Activated CD4-positive, alpha-beta T cell treated with anti-CD3 and anti-CD28 coated beads for 4 hours (primary cell): ENCODE results near the gene DDX42.
"Not testable (repeated sequence)": the region's sequence is repeated elsewhere in the genome, so short reads cannot be mapped to it uniquely, and the experiment has no call there.

Experiments used
- DNase-seq, 2 donors: peaks; one replicate each; pipeline ENCODE4 v3.0.0-alpha.2; 2020

DDX42 gene

DNA sequence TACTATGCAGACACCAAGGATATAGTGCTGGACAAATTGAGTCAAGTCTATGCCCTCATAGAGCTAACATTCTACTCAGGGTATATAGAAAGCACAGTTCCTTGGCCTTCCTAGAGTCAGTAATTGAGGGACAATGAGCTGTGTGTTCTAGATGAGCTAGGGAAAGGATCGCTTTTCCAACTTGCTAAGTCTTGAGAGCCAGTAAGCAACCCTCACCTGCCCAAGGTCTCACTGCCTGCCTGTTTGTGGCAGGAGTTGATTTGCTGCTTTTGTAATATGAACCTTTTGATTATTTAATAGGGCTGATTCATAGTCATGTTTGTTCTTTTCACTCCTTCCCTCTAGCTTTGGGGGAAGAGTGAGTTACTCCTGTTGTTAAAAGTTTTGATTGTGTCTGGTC lies 6.5 kb downstream of the DDX42 start:
- DNase-seq = no peak

DNA sequence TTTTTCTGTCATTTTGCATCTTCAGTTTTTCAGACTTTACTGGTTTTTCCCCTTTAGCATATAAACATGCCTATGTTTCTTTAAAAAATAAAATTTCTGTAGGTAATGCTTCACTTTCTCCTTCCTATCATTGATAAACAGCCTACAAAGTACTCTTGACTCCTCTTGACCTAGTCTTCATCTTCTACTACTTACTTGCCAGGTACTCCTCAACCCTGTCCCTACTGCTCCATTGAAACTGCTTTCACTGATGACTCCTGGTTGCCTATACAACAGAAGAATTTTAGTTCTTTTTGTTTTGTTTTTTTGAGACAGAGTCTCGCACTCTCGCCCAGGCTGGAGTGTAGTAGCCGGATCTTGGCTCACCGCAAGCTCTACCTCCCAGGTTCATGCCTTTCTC lies 7.0 kb downstream of the DDX42 start:
- DNase-seq = no peak

DNA sequence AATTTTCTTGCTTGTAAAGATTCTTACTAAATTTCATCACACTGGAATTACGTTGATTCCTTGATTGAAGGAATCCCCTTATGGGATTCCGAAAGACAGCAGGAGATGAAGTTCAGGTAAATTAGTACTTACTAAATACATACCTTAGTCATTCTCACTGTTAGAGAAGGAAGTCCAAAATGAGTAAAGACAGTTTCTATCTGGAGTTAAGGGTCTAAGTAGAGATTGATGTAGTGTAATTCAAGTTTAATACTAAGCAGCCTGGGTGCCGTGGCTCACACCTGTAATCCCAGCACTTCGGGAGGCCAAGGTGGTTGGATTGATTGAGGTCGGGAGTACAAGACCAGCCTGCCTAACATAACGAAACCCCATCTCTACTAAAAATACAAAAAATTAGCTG lies 9.6 kb downstream of the DDX42 start:
- DNase-seq = no peak

DNA sequence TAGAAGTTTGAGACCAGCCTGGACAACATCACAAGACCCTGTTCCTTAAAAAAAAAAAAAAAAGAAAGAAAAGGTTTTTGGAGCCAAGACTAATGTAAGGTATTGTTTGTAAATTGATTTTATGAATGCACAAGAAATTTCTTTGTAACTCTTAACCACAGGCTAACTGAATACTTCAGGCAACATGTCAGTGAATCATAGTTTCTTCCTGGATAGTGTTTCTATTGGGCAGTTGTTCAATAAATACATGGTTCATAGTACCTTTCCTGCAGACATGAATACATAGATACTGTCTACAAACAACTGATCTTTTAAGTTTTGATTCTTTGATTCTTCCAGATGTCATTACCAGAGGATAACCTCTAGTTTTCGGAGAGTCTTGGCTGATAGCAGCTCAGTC lies 11.6 kb downstream of the DDX42 start:
- DNase-seq = no peak

DNA sequence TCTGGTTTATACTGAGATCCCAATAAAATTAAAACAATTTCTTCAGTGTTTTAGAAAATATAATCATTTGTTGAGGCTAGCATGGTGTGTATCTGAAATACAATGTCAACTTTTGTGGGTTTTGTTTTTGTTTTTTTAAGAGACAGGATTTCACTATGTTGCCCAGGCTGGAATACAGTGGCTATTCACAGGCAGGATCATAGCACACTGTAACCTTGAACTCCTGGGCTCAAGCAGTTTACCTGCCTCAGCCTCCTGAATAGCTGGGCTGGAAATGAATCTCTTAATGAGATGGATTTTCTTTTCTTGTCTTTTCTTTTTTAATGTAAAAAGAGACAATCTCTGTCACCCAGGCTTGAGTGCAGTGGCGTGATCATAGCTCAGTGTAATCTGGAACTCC lies 12.1 kb downstream of the DDX42 start:
- no peak for DNase-seq

DNA sequence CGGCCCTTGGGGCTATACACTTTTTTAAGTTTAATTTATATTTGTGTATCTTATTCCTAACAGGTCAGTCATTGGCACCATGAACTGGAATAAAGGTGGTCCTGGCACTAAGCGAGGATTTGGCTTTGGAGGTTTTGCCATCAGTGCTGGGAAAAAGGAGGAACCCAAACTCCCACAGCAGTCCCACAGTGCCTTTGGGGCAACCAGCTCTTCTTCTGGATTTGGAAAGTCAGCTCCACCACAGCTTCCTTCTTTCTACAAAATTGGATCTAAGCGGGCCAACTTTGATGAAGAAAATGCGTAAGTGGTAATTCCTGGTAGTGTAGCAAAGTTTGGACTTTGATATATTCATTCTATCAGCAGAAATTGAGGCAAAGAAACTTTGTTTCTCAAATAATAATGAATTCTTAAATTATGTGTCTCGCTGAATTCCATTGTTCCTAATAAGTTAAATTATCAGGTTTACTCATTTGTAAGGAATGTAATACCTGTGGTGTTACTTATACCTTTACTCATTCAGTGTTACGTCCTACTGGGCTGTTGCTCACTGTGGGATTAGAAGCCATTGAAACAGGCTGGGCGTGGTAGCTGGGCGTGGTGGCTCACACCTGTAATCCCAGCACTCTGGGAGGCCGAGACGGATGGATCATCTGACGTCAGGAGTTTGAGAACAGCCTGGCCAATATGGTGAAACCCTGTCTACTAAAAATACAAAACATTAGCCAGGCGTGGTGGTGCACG lies 13.2 kb downstream of the DDX42 start:
- DNase-seq = no peak

DNA sequence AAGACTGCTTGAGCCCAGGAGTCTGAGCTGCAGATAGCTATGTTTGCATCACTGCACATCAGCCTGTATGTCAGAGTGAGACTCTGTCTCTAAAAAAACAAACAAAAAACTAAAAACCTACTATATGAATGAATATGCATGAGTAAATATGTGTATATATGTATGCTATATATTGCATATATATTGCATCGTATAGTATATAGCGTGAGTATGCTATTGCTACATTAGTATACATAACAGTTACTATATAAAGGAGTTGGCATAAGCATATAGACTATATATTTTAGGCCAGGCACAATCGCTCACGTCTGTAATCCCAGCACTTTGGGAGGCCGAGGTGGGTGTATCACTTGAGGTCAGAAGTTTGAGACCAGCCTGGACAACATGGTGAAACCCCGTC lies 16.1 kb downstream of the DDX42 start:
- no peak for DNase-seq

DNA sequence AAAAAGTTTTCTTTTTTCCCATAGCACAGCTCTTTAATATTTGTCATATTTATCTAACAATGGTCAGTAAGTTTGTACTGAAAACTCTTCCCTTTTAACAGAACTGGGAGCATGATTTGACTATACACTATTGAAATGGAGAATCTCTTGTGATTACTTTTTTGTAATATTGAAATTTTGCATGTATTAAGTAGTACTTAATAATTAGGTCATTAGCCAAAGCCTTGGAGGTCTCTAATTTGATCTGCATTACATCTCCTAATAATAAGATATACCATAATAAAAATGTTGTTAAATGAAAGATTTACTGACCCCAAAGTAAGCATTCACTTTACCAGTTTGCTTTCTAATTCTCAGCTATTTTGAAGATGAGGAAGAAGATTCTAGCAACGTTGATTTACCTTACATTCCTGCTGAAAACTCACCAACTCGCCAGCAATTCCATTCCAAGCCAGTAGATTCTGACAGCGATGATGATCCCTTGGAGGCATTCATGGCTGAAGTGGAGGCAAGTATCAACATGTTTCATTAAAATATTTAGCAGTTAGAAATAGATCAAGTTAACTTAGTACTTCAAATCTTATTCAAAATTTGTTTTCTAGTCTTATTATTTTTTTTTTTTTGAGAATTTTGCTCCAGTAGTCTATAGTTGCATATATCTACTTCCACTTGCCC lies 18.2 kb downstream of the DDX42 start:
- no peak for DNase-seq

DNA sequence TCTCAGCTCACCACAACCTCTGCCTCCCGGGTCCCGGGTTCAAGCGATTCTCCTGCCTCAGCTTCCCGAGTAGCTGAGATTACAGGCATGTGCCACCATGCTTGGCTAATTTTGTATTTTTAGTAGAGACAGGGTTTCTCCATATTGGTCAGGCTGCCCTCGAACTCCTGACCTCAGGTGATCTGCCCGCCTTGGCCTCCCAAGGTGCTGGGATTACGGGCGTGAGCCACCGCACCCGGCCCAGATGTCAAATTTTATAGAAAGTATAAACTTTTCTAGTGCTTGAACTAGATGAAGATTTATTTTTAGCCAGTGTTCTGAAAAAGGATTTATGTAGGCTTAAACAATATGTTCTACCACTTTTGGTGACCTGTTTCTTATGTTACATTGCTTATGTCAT lies 22.4 kb downstream of the DDX42 start:
- DNase-seq = not testable (repeated sequence)

DNA sequence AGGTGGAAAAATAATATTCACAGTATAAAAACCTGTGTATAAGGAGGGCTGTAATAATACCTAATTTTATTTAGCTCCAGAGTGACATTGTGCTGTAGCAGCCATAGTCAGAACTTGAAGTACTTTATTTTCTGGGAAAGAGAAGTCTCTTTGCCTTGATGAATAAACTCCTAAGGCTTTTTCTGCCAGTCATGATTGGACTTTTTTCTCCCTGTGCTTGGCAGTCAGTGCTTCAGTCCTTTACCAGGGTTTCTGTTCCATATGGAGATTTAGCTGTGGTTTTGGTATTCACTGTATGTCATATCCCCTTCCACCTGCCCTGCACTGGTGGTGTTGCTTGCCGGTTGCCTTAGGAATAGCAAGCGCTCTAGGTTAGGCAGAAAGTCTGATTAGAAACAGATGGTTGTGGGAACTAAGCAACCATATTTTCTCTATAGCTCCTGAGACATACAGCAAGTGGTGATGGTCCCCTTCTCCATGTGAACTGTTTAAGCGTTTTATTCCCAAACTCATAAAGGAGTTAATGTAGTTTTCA lies 24.7 kb downstream of the DDX42 start:
- DNase-seq = no peak

DNA sequence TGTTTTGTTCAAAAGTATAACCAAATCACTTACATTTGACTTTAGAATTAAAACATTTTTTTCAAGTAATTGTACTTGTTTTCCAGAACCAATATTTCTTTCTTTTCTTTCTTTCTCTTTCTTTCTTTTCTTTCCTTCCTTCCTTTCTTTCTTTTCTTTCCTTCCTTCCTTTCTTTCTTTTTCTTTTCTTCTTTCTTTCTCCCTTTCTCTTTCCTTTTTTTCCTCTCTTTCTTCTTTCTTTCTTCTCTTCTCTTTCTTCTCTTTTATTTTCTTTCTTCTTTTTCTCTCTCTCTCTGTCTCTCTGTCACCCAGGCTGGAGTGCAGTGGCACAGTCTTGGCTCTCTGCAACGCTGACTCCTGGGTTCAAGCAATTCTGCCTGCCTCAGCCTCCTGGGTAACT lies 26.8 kb downstream of the DDX42 start:
- no peak for DNase-seq

DNA sequence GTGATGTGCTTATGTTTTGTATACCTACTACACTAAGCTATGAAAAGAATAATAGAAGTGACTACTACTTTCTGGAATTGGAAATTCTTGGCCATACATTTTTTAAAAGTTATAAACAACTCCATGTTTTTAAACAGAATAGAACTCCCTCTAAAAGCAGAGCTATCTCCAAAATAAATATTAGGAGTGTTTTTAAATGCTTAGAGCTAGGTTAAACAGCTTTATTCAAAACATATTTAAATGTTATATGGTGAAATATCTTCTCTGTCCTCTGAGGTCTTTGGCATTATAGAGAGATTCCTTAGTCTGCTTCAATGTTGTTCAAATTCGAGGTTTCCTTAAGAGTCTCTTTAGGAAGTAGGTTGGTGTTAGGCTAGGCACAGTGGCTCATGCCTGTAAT lies 30.4 kb downstream of the DDX42 start:
- no peak for DNase-seq

DNA sequence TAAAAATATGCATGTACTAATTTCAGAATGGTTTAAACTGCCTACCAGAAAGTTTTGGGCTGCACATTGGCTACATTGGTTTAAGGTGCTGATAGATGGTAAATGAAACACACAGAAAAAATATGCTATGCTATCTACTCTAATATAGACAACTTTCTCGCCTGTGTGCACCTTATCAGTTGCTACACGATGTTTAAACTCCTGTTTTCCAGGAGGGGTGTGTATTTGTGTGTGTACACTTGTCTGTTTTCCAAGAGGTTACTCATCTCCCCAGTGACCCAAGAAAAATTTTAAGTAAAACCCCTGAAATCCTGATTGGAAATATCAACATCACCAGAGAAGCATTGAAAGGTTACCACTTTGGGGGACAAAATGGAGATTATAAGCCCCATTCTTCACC lies 31.6 kb downstream of the DDX42 start:
- no peak for DNase-seq

DNA sequence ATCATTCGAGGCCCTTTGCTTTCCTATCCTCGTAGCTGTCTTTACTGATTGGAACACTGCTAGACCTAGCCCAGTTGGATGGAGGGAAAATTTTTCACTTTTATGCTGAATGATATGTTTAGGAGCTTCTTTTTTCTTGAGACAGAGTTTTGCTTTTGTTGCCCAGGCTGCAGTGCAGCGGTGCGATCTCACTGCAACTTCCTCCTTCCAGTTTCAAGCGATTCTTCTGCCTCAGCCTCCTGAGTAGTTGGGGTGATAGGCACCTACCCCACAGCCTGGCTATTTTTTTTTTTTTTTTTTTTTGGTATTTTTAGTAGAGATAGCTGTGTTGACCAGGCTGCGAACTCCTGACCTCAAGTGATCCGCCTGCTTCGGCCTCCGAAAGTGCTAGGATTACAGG lies 36.0 kb downstream of the DDX42 start:
- no peak for DNase-seq

DNA sequence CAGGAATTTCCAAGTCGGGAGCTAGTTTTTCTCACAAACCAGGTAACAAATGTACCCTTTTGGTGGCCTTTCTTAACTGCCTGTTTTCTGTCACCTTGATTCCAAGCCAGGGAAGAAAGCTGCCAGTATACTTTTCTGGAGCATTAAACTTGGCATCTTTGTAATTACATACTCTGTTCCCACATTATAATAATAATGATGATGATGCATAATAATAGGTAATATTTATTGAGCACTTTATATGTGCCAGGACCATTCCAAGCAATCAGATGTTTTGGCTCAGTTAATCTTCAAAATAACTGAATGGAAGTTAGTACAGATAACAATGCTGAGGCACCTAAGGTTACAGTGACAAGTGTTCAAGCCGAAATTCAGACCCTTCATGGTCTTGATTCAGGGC lies 42.2 kb downstream of the DDX42 start:
- DNase-seq = no peak

DNA sequence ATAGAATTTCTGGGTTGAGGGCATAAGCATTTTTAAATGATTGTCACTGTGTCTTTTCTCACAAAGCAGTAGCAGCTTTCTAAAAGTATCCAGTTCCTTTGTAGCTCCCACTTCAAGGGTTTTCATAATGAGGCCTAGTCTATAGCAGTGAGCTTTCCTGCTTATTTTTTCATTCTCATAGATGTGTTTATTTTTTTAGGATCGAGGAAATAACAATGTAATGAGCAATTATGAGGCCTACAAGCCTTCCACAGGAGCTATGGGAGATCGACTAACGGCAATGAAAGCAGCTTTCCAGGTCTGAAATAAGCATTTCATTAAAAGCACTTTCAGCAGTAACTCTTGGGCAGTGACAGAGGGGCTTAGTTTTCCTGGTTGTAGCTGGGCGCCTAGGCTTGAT lies 42.7 kb downstream of the DDX42 start:
- DNase-seq = no peak

DNA sequence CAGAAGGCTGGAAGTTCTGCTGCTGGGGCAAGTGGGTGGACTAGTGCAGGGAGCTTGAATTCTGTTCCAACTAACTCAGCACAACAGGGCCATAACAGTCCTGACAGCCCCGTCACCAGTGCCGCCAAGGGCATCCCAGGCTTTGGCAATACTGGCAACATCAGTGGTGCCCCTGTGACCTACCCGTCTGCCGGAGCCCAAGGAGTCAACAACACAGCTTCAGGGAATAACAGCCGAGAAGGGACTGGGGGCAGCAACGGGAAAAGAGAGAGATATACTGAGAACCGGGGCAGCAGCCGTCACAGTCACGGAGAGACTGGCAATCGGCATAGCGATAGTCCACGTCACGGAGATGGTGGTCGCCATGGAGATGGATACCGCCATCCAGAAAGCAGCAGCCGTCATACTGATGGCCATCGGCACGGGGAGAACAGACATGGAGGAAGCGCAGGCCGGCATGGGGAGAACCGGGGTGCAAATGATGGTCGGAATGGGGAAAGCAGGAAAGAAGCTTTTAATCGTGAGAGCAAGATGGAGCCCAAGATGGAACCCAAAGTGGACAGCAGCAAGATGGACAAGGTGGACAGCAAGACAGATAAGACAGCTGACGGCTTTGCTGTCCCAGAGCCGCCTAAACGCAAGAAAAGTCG lies 43.9 kb downstream of the DDX42 start:
- DNase-seq = no peak

DNA sequence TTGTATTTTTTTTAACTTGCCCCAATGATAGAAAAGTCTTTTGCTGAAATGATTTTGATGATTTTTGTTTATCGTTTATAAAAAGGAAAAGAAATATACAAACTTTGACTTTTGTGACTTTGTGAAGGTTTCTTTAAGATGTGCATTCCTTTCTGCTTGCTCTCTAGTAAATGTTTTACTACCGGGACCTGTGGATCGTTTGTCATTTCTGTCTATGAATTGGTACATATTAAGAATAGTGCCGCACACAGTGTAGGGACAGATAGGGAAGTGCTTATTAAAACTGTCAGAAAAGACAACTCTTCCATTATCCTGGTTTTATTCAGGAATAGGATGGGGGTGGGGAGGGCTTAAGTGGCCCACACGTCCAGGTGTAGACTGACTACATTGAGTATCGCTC lies 45.2 kb downstream of the DDX42 start:
- no peak for DNase-seq

DNA sequence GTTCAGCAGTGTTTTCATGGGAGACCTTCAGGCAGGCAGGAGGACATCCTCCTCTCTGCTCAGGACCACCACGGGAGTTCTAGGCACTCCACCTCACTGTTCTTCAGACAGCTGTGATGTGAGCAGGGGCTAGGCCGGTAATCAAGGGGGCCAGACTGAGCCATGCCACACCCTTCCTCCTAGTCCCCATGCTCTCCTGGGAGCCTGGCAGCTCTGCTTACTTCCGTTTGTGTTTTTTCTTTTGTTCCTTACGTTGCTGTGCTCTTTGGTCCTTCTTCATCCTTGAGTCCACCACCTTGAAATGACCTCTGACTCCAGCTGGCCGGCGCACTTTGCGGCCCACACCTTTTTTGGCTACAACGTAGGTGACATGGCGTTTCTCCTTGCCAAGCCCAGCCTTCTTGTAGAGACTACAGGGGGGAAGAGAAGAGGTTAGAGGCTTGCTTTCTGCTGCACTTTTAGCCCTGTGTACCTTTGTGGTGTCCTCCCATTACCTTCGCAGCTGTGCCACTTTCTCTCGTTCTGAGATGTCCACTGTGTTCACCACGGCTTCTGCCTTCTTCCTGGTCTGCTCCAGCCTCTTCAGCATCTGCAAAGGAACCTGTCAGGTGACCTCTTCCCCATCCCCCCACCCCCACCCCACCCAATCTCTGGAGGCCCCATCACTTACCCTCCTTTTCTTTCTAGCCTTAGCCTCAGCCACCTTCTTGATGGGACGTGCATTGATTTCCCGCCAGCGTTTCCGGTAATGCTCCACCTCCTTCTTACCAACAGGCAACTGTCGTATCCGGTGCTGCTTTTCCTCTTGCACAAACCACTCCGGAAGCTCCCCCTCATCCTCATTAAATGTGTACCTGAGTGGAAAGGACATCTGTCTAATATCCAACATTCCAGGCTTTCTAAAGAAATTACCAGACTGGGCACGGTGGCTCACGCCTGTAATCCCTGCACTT lies 45.9 kb downstream of the DDX42 start:
- DNase-seq = no peak

DNA sequence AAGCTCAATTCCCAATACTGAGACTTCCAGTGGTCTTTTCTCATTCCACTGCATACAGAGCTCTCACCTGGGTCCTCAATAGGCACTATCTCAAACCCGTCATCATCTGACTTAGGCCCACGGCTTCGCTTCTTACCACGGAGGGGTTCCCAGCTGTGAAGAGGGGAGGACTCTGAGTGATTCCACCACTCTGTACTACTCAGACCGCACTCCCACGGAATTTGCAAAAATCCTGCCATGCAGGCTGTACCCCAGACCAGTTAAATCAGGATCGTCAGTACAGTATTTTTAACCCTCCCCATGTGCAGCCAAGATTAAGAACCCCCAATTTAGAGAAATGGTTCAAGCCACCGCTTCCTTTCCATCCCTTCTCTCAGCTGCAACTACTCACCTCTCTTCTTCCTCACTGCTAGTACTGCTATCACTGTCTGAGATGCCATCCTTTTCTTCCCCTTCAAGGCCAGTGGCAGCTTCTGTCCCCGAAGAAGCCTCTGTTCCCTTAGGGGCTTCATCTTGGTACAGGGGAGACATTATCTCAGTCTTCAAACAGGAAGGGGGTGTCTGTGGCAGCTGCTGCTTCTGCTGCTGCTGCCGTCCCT lies 47.1 kb downstream of the DDX42 start:
- DNase-seq = no peak

DNA sequence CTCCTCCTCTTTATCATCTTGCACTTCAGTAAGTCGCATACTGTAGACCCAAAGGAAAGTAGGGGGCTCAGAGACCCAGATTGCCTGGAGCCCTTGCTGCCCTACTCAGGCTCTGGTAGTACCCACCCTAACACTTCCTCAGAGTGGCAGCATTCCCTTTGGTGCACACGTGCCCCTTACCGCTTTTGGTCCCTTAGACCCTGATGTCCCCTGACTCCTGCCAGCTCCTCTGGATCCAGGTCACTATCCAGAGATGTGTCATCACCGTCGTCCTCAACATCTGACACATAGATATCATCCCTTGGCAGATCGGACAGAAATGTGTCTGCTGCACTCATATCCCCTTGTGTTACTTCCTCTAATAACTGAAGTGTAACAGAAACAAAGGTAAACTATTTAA lies 47.8 kb downstream of the DDX42 start:
- DNase-seq = no peak

DNA sequence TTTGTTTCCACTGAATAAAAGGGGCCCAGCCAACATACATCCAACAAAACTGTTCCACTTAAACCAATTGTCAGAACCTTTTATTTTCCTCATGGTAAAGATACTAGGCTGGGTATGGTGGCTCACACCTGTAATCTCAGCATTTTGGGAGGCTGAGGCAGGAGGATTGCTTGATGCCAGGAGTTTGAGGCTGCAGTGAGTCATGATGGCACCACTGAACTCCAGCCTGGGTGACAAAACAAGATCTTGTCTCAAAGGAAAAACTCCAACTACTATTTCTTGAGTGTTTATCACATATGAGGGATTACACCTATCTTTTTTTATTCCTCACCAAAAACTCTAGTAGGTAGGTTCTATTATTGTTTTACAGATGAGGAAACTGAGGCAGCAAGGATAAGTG lies 48.6 kb downstream of the DDX42 start:
- DNase-seq = no peak
